ENCODE results near the gene PTCH2. TPM values are rescaled to one million over a fixed set of nuclear protein-coding genes. Genes with fewer than 3 reads are reported as not detected.

The PTCH2 gene
- total and polyA plus RNA-seq, 2 of the 13 experiments (the other 11 are each of a cell fraction or from before 2014, with no cell fraction given), result 0.60 to 1.5 TPM

DNA sequence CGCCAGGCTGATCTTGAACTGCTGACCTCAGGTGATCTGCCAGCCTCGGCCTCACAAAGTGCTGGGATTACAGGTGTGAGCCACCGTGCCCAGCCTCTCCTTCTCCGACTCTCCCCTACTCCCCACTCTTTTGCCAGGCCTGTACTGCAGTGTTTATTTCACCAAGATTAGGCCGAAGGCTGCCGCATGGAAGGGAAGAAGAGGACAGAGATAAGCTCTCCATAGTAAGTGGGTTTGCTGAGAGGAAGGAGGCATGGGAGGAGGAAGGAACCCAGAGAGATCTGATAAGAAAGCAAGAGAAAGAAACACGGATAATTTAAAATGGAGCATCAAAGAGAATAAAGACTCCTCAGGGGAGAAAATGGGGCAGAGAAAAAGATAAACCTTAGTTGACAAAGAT lies 8.7 kb downstream of the PTCH2 start (continued):
- TF ChIP-seq, protein P1, sequence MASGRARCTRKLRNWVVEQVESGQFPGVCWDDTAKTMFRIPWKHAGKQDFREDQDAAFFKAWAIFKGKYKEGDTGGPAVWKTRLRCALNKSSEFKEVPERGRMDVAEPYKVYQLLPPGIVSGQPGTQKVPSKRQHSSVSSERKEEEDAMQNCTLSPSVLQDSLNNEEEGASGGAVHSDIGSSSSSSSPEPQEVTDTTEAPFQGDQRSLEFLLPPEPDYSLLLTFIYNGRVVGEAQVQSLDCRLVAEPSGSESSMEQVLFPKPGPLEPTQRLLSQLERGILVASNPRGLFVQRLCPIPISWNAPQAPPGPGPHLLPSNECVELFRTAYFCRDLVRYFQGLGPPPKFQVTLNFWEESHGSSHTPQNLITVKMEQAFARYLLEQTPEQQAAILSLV (CRISPR knock-in tag; IDR thresholded peaks at IDR 0.05; ENCODE audit: borderline replicate concordance), result no peak
- TF ChIP-seq SYNCRIP (IDR thresholded peaks at IDR 0.05; ENCODE audit: insufficient read depth, low read depth, low read length) (no peak), ZNF569 (CRISPR knock-in tag; IDR thresholded peaks at IDR 0.05; ENCODE audit: borderline replicate concordance) (no peak), ATAD3A (CRISPR knock-in tag; IDR thresholded peaks at IDR 0.05) (no peak), ZNF713 (CRISPR knock-in tag; IDR thresholded peaks at IDR 0.05) (no peak), ZNF878 (CRISPR knock-in tag; IDR thresholded peaks at IDR 0.05) (no peak), HCFC1 (IDR thresholded peaks at IDR 0.05; ENCODE audit: low read depth, low read length) (no peak)
- TF ChIP-seq, protein P2, sequence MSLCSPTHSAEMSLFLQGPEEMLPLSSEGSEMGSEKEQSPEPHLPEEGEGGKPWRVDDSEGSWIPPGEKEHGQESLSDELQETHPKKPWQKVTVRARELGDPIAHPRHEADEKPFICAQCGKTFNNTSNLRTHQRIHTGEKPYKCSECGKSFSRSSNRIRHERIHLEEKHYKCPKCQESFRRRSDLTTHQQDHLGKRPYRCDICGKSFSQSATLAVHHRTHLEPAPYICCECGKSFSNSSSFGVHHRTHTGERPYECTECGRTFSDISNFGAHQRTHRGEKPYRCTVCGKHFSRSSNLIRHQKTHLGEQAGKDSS (CRISPR knock-in tag; IDR thresholded peaks at IDR 0.05; ENCODE audit: borderline replicate concordance, low read depth), result no peak
- TF ChIP-seq, protein P3, sequence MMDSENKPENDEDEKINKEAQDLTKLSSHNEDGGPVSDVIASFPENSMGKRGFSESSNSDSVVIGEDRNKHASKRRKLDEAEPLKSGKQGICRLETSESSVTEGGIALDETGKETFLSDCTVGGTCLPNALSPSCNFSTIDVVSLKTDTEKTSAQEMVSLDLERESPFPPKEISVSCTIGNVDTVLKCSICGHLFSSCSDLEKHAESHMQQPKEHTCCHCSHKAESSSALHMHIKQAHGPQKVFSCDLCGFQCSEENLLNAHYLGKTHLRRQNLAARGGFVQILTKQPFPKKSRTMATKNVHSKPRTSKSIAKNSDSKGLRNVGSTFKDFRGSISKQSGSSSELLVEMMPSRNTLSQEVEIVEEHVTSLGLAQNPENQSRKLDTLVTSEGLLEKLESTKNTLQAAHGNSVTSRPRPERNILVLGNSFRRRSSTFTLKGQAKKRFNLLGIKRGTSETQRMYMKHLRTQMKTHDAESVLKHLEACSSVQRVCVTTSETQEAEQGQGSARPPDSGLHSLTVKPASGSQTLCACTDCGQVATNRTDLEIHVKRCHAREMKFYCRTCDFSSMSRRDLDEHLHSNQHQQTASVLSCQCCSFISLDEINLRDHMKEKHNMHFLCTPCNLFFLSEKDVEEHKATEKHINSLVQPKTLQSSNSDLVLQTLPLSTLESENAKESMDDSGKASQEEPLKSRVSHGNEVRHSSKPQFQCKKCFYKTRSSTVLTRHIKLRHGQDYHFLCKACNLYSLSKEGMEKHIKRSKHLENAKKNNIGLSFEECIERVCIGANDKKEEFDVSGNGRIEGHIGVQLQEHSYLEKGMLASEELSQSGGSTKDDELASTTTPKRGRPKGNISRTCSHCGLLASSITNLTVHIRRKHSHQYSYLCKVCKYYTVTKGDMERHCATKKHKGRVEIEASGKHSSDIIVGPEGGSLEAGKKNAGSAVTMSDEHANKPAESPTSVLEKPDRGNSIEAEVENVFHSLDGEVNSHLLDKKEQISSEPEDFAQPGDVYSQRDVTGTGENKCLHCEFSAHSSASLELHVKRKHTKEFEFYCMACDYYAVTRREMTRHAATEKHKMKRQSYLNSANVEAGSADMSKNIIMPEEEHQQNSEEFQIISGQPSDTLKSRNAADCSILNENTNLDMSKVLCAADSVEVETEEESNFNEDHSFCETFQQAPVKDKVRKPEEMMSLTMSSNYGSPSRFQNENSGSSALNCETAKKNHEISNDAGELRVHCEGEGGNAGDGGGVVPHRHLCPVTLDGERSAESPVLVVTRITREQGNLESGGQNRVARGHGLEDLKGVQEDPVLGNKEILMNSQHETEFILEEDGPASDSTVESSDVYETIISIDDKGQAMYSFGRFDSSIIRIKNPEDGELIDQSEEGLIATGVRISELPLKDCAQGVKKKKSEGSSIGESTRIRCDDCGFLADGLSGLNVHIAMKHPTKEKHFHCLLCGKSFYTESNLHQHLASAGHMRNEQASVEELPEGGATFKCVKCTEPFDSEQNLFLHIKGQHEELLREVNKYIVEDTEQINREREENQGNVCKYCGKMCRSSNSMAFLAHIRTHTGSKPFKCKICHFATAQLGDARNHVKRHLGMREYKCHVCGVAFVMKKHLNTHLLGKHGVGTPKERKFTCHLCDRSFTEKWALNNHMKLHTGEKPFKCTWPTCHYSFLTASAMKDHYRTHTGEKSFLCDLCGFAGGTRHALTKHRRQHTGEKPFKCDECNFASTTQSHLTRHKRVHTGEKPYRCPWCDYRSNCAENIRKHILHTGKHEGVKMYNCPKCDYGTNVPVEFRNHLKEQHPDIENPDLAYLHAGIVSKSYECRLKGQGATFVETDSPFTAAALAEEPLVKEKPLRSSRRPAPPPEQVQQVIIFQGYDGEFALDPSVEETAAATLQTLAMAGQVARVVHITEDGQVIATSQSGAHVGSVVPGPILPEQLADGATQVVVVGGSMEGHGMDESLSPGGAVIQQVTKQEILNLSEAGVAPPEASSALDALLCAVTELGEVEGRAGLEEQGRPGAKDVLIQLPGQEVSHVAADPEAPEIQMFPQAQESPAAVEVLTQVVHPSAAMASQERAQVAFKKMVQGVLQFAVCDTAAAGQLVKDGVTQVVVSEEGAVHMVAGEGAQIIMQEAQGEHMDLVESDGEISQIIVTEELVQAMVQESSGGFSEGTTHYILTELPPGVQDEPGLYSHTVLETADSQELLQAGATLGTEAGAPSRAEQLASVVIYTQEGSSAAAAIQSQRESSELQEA (CRISPR knock-in tag; IDR thresholded peaks at IDR 0.05; ENCODE audit: not compliant biosample characterization), result no peak

Data from HepG2 (cell line).